ENCODE measurements around the gene CRB1. TPM values are rescaled to one million over a fixed set of nuclear protein-coding genes. Genes with fewer than 3 reads are reported as not detected.

CRB1 gene
- total RNA-seq, 1 experiment from 2014 or later, result not detected

- no peaks in the 10 kb centered on the region for H3K4me1 ChIP-seq (ENCODE audit: insufficient read depth, low read length)
- TF ChIP-seq CTCF (conservative IDR thresholded peaks at IDR 0.05), result no peak
- H4K5ac ChIP-seq (ENCODE audit: insufficient read length, low read depth, low read length), result no peak overlapping the region
- no peak overlapping the region for H3T11ph ChIP-seq (ENCODE audit: low read length)
- no peaks in the 10 kb centered on the region for H3K9me3 ChIP-seq (ENCODE audit: control insufficient read depth, low read depth, low read length)
- H2AK5ac ChIP-seq (ENCODE audit: insufficient read length, low read length), result no peak overlapping the region
- H3K4me3 Mint-ChIP-seq, result no peak overlapping the region
- no peak overlapping the region for H3K23ac ChIP-seq (ENCODE audit: insufficient read length, low read depth, low read length)
- no peaks in the 10 kb centered on the region for H3K27me3 Mint-ChIP-seq (ENCODE audit: low read depth)
- no peak overlapping the region for H4K8ac ChIP-seq (replicated peaks; ENCODE audit: insufficient read length, low read depth, low read length)
- no peaks in the 10 kb centered on the region for H3K79me1 ChIP-seq (ENCODE audit: insufficient read depth, low read depth, low read length, poor library complexity, severe bottlenecking)
- no peaks in the 10 kb centered on the region for H3K9me3 Mint-ChIP-seq
- H2BK15ac ChIP-seq (ENCODE audit: low read depth, low read length), result no peak overlapping the region
- no peak overlapping the region for H3K27ac ChIP-seq (ENCODE audit: insufficient read length, low read depth, low read length)
- H2BK12ac ChIP-seq (ENCODE audit: insufficient read length, low read depth, low read length), result no peak overlapping the region
- no peak overlapping the region for H3K4me2 ChIP-seq (ENCODE audit: insufficient read depth, insufficient read length, low read length)
- no peak overlapping the region for H3K27ac Mint-ChIP-seq
- H2BK20ac ChIP-seq (ENCODE audit: low read depth, low read length, poor library complexity, severe bottlenecking), result no peak overlapping the region
- peaks cover 7% of the 10 kb centered on the region in 2 experiments for H3K4me1 Mint-ChIP-seq
- no CpG with 5 or more reads among the region's 2 CpGs for WGBS (ENCODE audit: extremely low coverage, insufficient read length, low lambda C conversion rate)
- H2BK5ac ChIP-seq (ENCODE audit: insufficient read length, low read length), result no peak overlapping the region
- H4K20me1 ChIP-seq (ENCODE audit: control insufficient read depth, insufficient read depth, insufficient read length), result no peaks in the 10 kb centered on the region
- H3K56ac ChIP-seq (ENCODE audit: insufficient read length, low read depth, low read length), result no peak overlapping the region
- no peak overlapping the region for H2AFZ ChIP-seq (ENCODE audit: low read length)
- no peaks in the 10 kb centered on the region for H3K27me3 ChIP-seq (ENCODE audit: insufficient read depth, low read length)
- no peak overlapping the region for H3K18ac ChIP-seq (ENCODE audit: insufficient read length, low read depth, low read length)
- no peak overlapping the region for H3K4ac ChIP-seq (ENCODE audit: low read depth, low read length)
- H3K79me2 ChIP-seq (ENCODE audit: insufficient read depth, low read length), result no peaks in the 10 kb centered on the region
- H3K36me3 Mint-ChIP-seq (ENCODE audit: insufficient read depth in 1 of 3, low read depth in 3 of 3), result no peaks in the 10 kb centered on the region
- H4K91ac ChIP-seq (ENCODE audit: insufficient read length, low read depth, low read length), result no peak overlapping the region
- no peak overlapping the region for H3K14ac ChIP-seq (ENCODE audit: insufficient read depth, low read length)
- no peak overlapping the region for H3K9ac ChIP-seq (ENCODE audit: extremely low read depth, insufficient read length, low read length)
- H3K23me2 ChIP-seq (ENCODE audit: insufficient read length, low read depth, low read length, poor library complexity, severe bottlenecking), result no peaks in the 10 kb centered on the region
- DNase-seq, result no peak
- H2BK120ac ChIP-seq (ENCODE audit: low read depth, low read length, poor library complexity, severe bottlenecking), result no peak overlapping the region
Observed at GRCh38 chr1:197249324-197249723, 18.7 kb upstream of the CRB1 start.
